HG03095 (cell line): Measurements from ENCODE around the gene OPN5.

ENCODE experiments used
- ATAC-seq: cut with Tn5 transposase; IDR thresholded peaks from one replicate; pipeline ENCODE4 v1.9.1; 2021; ENCODE audit warnings: moderate library complexity; ENCODE audit not compliant: unreplicated experiment

The OPN5 gene

DNA sequence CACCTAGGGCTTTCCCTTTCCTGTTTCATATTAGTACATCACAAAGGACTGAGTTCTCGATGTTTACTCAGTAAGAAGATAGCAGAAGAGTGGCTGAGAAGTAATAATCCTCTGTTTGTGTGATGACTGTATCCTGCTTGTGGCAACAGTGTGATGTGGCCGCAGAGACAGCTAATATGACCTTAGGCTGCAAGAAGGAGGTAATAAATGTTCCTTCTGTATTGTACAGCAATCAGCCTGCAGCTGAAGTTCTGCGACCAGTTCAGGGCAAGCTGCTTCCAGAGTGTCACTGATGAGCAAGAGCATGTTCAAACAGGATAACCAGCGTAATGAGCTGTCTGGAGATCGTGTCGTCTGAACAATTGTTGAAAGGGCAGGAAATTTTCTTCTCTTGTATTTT lies 70.9 kb downstream of the OPN5 start:
- ATAC-seq: no peak

DNA sequence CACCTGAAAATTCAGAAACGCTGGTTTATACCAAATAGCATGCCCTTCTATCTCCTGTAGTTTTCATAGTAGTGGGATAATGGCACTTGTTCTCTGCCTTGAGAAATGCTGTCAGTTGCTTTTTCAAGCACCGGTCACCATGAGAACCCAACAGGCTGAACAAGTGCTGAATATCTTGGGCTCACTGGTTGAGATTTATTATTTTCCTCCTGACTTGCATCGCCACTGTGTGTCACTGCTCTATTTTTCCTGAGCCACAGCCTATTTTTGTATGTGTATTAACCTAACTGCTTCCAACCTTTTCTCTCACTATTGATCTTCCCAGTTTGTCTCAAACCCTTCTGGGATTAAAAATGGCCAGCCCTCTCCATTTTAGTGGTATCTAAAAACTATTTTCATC lies 71.9 kb downstream of the OPN5 start:
- no peak for ATAC-seq

DNA sequence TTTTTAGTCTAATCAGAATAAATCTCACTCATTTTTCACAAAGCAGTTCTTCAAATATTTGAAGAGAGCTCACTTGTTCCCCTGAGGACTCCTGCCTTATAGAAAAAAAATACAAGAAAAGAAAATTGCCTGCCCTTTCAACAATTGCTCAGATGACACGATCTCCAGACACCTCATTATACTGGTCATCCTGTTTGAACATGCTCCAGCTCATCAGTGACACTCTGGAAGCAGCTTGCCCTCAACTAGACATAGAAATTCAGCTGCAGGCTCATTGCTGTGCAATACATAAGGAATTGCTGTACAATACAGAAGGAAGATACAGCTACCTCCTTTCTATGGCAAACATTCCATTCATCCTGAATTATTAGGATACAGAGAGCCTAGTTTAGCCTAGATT lies 73.1 kb downstream of the OPN5 start:
- ATAC-seq: no peak

DNA sequence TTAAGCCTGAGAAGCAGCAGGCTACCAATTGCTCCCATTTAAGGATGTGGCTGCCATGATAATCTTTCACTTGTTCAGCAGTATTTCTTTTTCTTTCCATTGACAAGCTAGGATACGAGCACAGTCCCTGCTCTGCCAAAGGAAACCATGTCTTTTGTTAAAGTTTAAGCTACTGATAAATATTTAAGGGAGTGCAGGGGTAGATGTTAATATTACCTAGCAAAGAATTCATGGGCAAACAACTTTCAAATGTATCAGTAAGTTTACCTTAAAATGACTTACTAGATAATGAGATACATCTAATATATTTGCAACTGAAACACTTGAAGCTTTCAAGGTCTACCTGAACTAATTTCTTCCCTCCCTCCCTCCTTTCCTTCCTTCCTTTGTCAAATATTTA lies 77.3 kb downstream of the OPN5 start:
- no peak for ATAC-seq

DNA sequence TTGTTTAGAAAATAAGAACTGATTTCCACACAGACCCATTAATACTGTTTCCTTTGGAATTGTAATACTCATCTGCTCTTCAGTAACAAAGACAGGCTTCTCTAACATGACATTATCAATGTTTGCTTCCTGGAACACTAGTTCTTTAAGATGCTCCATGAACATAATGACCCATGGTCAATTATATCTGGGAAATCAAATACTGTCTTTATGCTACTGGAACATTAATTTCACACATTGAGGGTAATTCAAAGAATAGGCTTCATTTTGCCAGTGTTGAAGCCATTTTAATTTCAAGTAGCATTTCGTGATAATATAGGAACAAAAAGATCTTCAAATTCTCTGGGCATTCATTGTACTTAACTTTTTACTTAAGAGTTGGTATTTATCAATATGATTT lies 80.9 kb downstream of the OPN5 start:
- ATAC-seq: no peak

DNA sequence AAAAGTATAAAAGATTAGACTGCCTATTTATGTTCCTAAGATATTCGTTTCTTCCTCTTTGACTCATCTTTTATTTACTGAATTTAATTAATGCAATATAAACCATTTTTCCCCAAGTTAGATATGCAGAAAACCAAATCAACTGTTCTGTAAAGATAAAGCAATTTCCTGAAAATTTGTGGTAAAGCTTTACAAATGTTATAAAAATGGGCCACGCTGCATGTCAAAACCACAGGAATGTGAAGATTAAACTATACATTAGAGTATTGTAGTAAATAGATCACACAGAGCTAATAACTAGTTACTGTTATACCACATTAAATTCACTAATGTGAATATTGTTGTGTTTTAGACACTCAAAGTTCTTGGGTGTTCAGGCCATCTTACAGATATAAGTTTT lies 83.4 kb downstream of the OPN5 start:
- ATAC-seq: no peak

DNA sequence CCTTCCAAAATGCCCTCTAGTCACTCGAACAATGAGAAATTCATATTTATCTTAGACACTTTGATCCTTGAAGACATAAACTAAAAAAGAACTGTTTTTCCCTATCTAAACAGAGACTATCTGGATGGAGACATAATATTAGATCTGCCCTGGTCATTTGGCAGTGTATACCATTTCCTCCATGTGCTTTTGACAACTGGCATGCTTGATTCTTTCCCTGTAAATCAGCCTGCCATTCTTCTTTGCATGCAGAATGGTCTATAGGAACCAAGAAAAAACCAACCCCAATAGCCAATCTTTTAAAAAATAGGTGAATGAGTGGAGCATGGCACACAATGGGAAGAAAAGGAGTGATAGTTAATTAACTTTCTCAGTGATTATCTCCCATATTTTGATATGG lies 93.8 kb downstream of the OPN5 start:
- ATAC-seq: no peak
